ENCODE results near the gene XYLT1.

The XYLT1 gene

GRCh38 chr16:17365211-17365541, 105.6 kb downstream of the XYLT1 start:
- H3K4me3 ChIP-seq (ENCODE audit: control insufficient read depth, low read depth, low read length) = no peak overlapping the region
- no peak for DNase-seq (ENCODE audit: low read depth)
- TF ChIP-seq CTCF (IDR thresholded peaks at IDR 0.05; ENCODE audit: control insufficient read depth, insufficient read depth, low read depth, low read length, missing control alignments) = no peak

DNA sequence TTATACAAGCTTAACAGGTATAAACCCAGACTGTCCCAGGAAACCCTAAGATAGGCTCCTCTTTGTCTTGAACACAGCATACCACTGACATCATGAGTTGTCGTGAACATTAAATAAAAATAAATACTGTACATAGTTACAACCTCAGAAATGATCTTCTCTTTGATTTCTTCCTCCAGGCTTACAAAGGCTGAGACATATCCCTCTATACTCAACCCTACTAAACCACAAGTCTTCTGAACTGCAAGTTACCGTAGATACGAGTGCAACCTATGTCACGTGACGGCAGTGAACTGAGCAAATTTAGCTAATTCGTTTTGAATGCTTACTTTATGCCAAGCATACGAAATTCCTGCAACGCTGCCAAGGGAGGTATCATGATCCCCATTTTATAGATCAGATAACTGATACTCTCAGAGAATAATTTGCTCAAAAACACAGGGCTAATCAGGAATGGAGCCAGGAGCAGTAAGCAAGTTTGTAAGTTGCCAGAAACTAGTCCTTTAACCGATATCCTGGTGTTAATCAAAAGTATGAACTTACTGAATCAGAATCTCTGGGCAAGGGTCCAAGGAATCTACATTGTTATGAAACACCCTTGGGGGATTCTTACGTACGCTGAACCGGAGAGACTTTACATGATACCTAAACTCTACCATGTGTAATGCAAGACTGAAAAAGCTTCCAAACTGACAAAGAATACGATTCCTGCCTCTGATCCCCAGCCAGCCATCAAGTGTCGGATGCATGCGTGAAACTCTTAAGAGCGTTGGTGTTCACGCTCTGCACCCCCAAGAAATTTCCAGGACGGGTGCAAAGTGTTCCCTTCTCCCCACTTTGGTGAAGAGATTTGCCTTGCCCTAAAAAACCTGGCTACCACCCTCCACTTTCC, 106.2 kb downstream of the XYLT1 start:
- H3K4me3 ChIP-seq (ENCODE audit: control insufficient read depth, low read depth, low read length) = no peak overlapping the region
- no peak for TF ChIP-seq CTCF (IDR thresholded peaks at IDR 0.05; ENCODE audit: control insufficient read depth, insufficient read depth, low read depth, low read length, missing control alignments)
- peak; percentile 95 for DNase-seq (ENCODE audit: low read depth)

GRCh38 chr16:17362946-17363345, 107.8 kb downstream of the XYLT1 start:
- no peak for TF ChIP-seq CTCF (IDR thresholded peaks at IDR 0.05; ENCODE audit: control insufficient read depth, insufficient read depth, low read depth, low read length, missing control alignments)
- DNase-seq (ENCODE audit: low read depth) = no peak
- no peak overlapping the region for H3K4me3 ChIP-seq (ENCODE audit: control insufficient read depth, low read depth, low read length)

DNA sequence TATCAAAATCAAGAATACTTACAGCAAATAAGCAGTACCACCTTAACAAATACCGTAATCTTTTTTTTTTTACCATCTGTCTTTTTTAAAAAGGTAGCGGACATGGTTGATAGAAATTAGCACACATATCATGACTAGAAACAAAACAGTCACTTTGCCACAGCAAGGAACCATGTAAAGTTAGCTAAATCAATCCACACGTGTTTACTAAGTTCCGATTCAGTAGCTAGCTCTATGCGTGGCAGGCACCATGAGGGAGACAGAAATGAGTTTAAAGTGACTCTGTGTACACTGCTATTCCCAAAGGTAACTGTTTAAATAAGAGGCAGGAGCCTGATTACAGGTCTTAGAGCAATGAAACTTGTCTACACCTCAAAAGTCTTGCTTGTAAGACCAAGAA, 108.6 kb downstream of the XYLT1 start:
- H3K4me3 ChIP-seq (ENCODE audit: control insufficient read depth, low read depth, low read length) = no peak overlapping the region
- no peak for DNase-seq (ENCODE audit: low read depth)
- TF ChIP-seq CTCF (IDR thresholded peaks at IDR 0.05; ENCODE audit: control insufficient read depth, insufficient read depth, low read depth, low read length, missing control alignments) = no peak

DNA sequence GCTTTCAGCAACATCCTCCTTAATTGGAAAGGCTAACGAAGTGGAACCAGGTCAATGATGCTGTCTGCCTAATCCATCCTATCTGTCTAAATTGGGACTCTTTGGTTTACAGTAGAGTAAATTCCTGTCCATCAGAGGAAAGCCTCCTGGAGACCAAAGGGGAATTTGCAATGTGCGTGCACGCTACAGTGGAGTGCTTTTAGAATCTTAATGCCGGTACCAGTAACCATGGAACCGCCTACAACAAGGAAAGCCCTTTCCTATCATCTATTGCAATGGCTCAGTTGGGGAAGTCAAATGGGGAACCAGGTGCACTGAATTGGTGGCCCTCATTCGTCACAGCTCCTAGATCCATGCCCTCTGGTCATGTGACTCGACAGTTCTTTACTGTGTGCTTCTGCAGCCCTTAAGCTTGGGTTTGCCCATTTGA, 110.1 kb downstream of the XYLT1 start:
- no peak for TF ChIP-seq CTCF (IDR thresholded peaks at IDR 0.05; ENCODE audit: control insufficient read depth, insufficient read depth, low read depth, low read length, missing control alignments)
- DNase-seq (ENCODE audit: low read depth) = no peak
- no peak overlapping the region for H3K4me3 ChIP-seq (ENCODE audit: control insufficient read depth, low read depth, low read length)

- TF ChIP-seq CTCF (IDR thresholded peaks at IDR 0.05; ENCODE audit: control insufficient read depth, insufficient read depth, low read depth, low read length, missing control alignments) = no peak
- H3K4me3 ChIP-seq (ENCODE audit: control insufficient read depth, low read depth, low read length) = no peak overlapping the region
- DNase-seq (ENCODE audit: low read depth) = peak; percentile 31
These were observed 110.9 kb downstream of the XYLT1 start for GRCh38 chr16:17359788-17360390.
